HepG2 (cell line): ENCODE data around the gene SYPL1. TPM values are rescaled to one million over a fixed set of nuclear protein-coding genes. Genes with fewer than 3 reads are reported as not detected.

Experiments
- ATAD3A ChIP-seq: sonication (generic); formaldehyde crosslinking; IDR thresholded peaks from 2 replicates; pipeline ENCODE4 v1.4.0; 2020; ENCODE audit warnings: missing genetic modification reagents
- BCL3 ChIP-seq: sonication (generic); formaldehyde crosslinking; IDR thresholded peaks from 2 replicates; pipeline ENCODE4 v1.5.1; 2020; ENCODE audit warnings: mild to moderate bottlenecking, missing genetic modification reagents, moderate library complexity
- CBX1 ChIP-seq: IDR thresholded peaks from one replicate; pipeline ENCODE4 v1.6.1; 2016; ENCODE audit warnings: antibody characterized with exemption, low read depth
- ETV5 ChIP-seq: IDR thresholded peaks from 2 replicates; pipeline ENCODE4 v1.6.1; 2018; ENCODE audit warnings: missing biosample characterization, missing genetic modification reagents, inconsistent platforms, borderline replicate concordance
- MEIS1 ChIP-seq: sonication (generic); formaldehyde crosslinking; IDR thresholded peaks from 2 replicates; pipeline ENCODE4 v1.9.0; 2021; ENCODE audit warnings: mild to moderate bottlenecking, missing genetic modification reagents, moderate library complexity, borderline replicate concordance
- MIER3 ChIP-seq: IDR thresholded peaks from 2 replicates; pipeline ENCODE4 v1.6.1; 2016; ENCODE audit warnings: missing compliant biosample characterization, borderline replicate concordance
- PCBP2 ChIP-seq: fragments of 200-400 bp; formaldehyde crosslinking; optimal IDR thresholded peaks from 2 replicates; pipeline ENCODE3; 2018; ENCODE audit warnings: low read length, low read depth; ENCODE audit not compliant: poor library complexity, severe bottlenecking
- RARG ChIP-seq: sonication (generic); formaldehyde crosslinking; IDR thresholded peaks from 2 replicates; pipeline ENCODE4 v1.4.0; 2020; ENCODE audit warnings: low read depth, mild to moderate bottlenecking, missing genetic modification reagents
- SALL1 ChIP-seq: sonication (generic); formaldehyde crosslinking; IDR thresholded peaks from 2 replicates; pipeline ENCODE4 v1.8.0; 2022; ENCODE audit warnings: mild to moderate bottlenecking, missing genetic modification reagents
- SALL2 ChIP-seq: sonication (generic); formaldehyde crosslinking; IDR thresholded peaks from 2 replicates; pipeline ENCODE4 v1.8.1; 2023; ENCODE audit warnings: mild to moderate bottlenecking, missing genetic modification reagents, inconsistent platforms
- ZBTB25 ChIP-seq: IDR thresholded peaks from 2 replicates; pipeline ENCODE4 v1.6.1; 2018; ENCODE audit warnings: missing genetic modification reagents
- ZC3H4 ChIP-seq: sonication (generic); formaldehyde crosslinking; IDR thresholded peaks from 2 replicates; pipeline ENCODE4 v1.4.0; 2020; ENCODE audit warnings: missing genetic modification reagents, borderline replicate concordance
- ZNF256 ChIP-seq: sonication (generic); formaldehyde crosslinking; conservative IDR thresholded peaks from 2 replicates; pipeline ENCODE4 v1.4.0; 2020; ENCODE audit warnings: missing genetic modification reagents
- ZNF275 ChIP-seq: sonication (generic); formaldehyde crosslinking; IDR thresholded peaks from 2 replicates; pipeline ENCODE4 v1.8.0; 2022; ENCODE audit warnings: missing genetic modification reagents, mild to moderate bottlenecking, inconsistent platforms, borderline replicate concordance
- ZNF335 ChIP-seq: sonication (generic); formaldehyde crosslinking; IDR thresholded peaks from 2 replicates; pipeline ENCODE4 v1.4.0; 2020; ENCODE audit warnings: missing genetic modification reagents
- ZNF432 ChIP-seq: sonication (generic); formaldehyde crosslinking; IDR thresholded peaks from 2 replicates; pipeline ENCODE4 v1.5.0; 2020; ENCODE audit warnings: missing genetic modification reagents, mild to moderate bottlenecking, borderline replicate concordance
- ZNF468 ChIP-seq: sonication (generic); formaldehyde crosslinking; IDR thresholded peaks from 2 replicates; pipeline ENCODE4 v1.8.0; 2022; ENCODE audit warnings: mild to moderate bottlenecking, moderate library complexity, missing genetic modification reagents
- polyA plus RNA-seq, 8 experiments: library from polyadenylated mRNA; depleted of rRNA in 3 of 8; stranded (reverse) in 7 of 8; unstranded in 1 of 8; fragments of >200 nt; fragmentation: Illumina TruSeq in 4 of 8; extraction: Trizol in 4 of 8; gene quantifications; 2 replicates each; pipeline versions ENCODE4 v1.2.1 to v1.2.3, GENCODE V29; 2011 to 2016; ENCODE audit warnings: low read depth in 4 of 8, missing spikeins in 1 of 8, mixed read lengths in 1 of 8; ENCODE audit not compliant: insufficient read depth in 1 of 8
- total RNA-seq, 5 experiments: library from RNA; depleted of rRNA; stranded (reverse); fragments of >200 nt; fragmentation: Illumina TruSeq; extraction: Trizol; gene quantifications; 2 replicates each; pipeline ENCODE4 v1.2.3, GENCODE V29; 2016; ENCODE audit warnings: low read depth in 1 of 5
- TF ChIP-seq, protein P1 (sequence below): sonication (generic); formaldehyde crosslinking; IDR thresholded peaks from 2 replicates; pipeline ENCODE4 v1.4.0; 2020; ENCODE audit warnings: missing genetic modification reagents
- TF ChIP-seq, protein P2 (sequence below): sonication (generic); formaldehyde crosslinking; IDR thresholded peaks from 2 replicates; pipeline ENCODE4 v1.5.1; 2020; ENCODE audit warnings: missing genetic modification reagents, mild to moderate bottlenecking, borderline replicate concordance
- TF ChIP-seq, protein P3 (sequence below): IDR thresholded peaks from 2 replicates; pipeline ENCODE4 v1.6.1; 2016; ENCODE audit warnings: missing compliant biosample characterization, missing genetic modification reagents, borderline replicate concordance

Gene SYPL1
- total and polyA plus RNA-seq, 2 of the 13 experiments (the other 11 are each of a cell fraction or from before 2014, with no cell fraction given): 27.5 to 40.2 TPM

- peak; percentile 76; the same call in 1 of the 2 replicates for TF ChIP-seq ETV5 (CRISPR knock-in tag)
- TF ChIP-seq ZNF256 (CRISPR knock-in tag): no peak
- TF ChIP-seq RARG (CRISPR knock-in tag): peak; percentile 76; the same call in 1 of the 2 replicates
- TF ChIP-seq ATAD3A: no peak
- TF ChIP-seq CBX1: peak; percentile 45
- TF ChIP-seq, protein P1, sequence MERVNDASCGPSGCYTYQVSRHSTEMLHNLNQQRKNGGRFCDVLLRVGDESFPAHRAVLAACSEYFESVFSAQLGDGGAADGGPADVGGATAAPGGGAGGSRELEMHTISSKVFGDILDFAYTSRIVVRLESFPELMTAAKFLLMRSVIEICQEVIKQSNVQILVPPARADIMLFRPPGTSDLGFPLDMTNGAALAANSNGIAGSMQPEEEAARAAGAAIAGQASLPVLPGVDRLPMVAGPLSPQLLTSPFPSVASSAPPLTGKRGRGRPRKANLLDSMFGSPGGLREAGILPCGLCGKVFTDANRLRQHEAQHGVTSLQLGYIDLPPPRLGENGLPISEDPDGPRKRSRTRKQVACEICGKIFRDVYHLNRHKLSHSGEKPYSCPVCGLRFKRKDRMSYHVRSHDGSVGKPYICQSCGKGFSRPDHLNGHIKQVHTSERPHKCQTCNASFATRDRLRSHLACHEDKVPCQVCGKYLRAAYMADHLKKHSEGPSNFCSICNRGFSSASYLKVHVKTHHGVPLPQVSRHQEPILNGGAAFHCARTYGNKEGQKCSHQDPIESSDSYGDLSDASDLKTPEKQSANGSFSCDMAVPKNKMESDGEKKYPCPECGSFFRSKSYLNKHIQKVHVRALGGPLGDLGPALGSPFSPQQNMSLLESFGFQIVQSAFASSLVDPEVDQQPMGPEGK (CRISPR knock-in tag): peak; percentile 59
- TF ChIP-seq SALL2 (CRISPR knock-in tag): 0 out of 2 replicates have a peak, but pooled peaks have one; percentile 58
- TF ChIP-seq ZBTB25 (CRISPR knock-in tag): peak; percentile 50; the same call in 1 of the 2 replicates
- peak; percentile 59; the same call in 1 of the 2 replicates for TF ChIP-seq BCL3 (CRISPR knock-in tag)
- TF ChIP-seq, protein P2, sequence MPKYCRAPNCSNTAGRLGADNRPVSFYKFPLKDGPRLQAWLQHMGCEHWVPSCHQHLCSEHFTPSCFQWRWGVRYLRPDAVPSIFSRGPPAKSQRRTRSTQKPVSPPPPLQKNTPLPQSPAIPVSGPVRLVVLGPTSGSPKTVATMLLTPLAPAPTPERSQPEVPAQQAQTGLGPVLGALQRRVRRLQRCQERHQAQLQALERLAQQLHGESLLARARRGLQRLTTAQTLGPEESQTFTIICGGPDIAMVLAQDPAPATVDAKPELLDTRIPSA: no peak
- 0 out of 2 replicates have a peak, but pooled peaks have one; percentile 17 for TF ChIP-seq ZNF468 (CRISPR knock-in tag)
- no peak for TF ChIP-seq ZNF432 (CRISPR knock-in tag)
- no peak for TF ChIP-seq PCBP2
- TF ChIP-seq, protein P3, sequence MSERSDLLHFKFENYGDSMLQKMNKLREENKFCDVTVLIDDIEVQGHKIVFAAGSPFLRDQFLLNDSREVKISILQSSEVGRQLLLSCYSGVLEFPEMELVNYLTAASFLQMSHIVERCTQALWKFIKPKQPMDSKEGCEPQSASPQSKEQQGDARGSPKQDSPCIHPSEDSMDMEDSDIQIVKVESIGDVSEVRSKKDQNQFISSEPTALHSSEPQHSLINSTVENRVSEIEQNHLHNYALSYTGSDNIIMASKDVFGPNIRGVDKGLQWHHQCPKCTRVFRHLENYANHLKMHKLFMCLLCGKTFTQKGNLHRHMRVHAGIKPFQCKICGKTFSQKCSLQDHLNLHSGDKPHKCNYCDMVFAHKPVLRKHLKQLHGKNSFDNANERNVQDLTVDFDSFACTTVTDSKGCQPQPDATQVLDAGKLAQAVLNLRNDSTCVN: peak; percentile 64; the same call in 1 of the 2 replicates
- peak; percentile 87 for TF ChIP-seq MEIS1 (CRISPR knock-in tag)
- TF ChIP-seq ZNF335: 0 out of 2 replicates have a peak, but pooled peaks have one; percentile 47
- TF ChIP-seq ZNF275 (CRISPR knock-in tag): no peak
- TF ChIP-seq MIER3 (CRISPR knock-in tag): 0 out of 2 replicates have a peak, but pooled peaks have one; percentile 36
- TF ChIP-seq ZC3H4 (CRISPR knock-in tag): no peak
- peak; percentile 85 for TF ChIP-seq SALL1
Observed at GRCh38 chr7:106112118-106112971, at the start of gene SYPL1 (continued).
